NAMALWA (cell line): ENCODE measurements around the gene FANCD2OS.
"Not testable (repeated sequence)": the region's sequence is repeated elsewhere in the genome, so short reads cannot be mapped to it uniquely, and the experiment has no call there.

Experiments
- DNase-seq: peaks from one replicate; pipeline ENCODE4 v3.0.0-alpha.2; 2015; ENCODE audit warnings: low spot score

Gene FANCD2OS

GRCh38 chr3:10091387-10091786 lies 16.7 kb downstream of the FANCD2OS start:
- not testable (repeated sequence) for DNase-seq

DNA sequence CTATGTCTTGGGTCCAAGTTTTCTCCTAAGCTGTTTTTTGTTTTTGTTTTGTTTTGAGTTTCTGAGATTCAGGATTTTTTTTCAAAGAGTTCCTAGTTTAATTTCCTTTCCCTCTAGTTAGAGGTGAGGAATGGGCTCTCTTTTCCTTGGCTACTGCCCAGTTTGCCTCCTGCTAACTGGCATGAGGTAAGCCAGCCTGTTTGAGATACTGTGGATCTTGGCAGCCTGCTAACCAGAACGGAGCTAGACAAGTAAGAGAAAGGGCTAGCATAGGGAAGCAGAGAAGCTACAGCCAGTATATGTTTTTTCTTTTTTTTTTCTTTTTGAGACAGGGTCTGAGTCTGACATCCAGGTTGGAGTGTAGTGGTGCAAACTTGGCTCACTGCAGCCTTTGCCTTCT lies 17.3 kb downstream of the FANCD2OS start:
- DNase-seq = not testable (repeated sequence)

GRCh38 chr3:10090179-10090578 lies 17.9 kb downstream of the FANCD2OS start:
- DNase-seq = no peak

- DNase-seq = no peak
These were observed 19.8 kb downstream of the FANCD2OS start for GRCh38 chr3:10088256-10088655.

DNA sequence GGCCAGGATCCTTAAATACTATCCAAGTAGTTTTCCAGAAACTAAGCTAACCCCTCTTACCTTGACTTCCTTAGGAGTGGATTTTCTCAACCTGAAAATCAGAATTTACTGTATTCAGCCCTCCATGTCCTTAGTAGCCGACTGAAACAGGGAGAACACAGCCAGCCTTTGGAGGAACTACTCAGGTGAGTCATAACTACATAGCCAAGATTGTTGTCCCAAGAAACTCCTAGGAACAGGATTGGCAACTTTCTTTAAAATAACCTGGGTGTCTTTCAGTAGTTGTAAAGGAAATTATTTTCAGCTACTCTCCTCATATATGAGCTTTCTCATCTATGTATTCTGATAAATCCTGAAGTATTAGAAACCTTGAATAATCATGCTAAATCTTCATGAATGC lies 22.3 kb downstream of the FANCD2OS start:
- no peak for DNase-seq

DNA sequence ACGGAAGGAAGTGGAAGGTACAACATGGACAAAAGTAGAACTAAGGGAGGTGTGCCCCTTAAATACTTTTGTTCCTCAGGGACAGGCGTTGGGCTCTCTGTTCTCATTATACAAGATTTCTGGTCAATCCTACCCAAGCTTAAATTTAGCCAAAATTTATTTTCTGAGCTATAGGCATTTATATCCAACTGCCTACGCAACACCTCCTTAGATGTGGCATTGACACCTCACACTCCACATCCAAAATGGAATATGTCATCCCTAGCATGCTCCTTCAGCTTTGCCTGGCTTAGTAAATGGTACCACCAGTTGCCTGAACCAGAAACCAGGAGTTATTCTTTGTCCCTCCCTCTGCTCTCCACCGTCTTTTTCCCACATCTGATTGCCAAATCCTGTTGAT lies 26.2 kb downstream of the FANCD2OS start:
- no peak for DNase-seq

GRCh38 chr3:10074666-10075065 lies 33.4 kb downstream of the FANCD2OS start:
- no peak for DNase-seq

DNA sequence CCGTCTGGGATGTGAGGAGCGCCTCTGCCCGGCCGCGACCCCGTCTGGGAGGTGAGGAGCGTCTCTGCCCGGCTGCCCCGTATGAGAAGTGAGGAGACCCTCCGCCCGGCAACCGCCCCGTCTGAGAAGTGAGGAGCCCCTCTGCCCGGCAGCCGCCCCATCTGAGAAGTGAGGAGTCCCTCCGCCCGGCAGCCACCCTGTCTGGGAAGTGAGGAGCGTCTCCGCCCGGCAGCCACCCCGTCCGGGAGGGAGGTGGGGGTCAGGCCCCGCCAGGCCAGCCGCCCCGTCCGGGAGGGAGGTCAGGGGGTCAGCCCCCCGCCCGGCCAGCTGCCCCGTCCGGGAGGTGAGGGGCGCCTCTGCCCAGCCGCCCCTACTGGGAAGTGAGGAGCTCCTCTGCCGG lies 38.0 kb downstream of the FANCD2OS start:
- not testable (repeated sequence) for DNase-seq

GRCh38 chr3:10055097-10055496 lies 53.0 kb downstream of the FANCD2OS start:
- no peak for DNase-seq
